GM23338 (cell line): ENCODE data around the gene REELD1. TPM values are rescaled to one million over a fixed set of nuclear protein-coding genes. Genes with fewer than 3 reads are reported as not detected.

ENCODE experiments used
- ATAC-seq: fragments of 200-7000 bp; cut with Tn5 transposase; 3 replicates; pipeline ENCODE4 v1.9.1; 2020
- DNase-seq: peaks from one replicate; pipeline ENCODE4 v3.0.0-alpha.2; 2015; ENCODE audit warnings: low spot score
- H2AFZ ChIP-seq: fragments of 200-600 bp; sonication (generic); 2 replicates; pipeline ENCODE4 v1.8.0; 2016; ENCODE audit warnings: antibody characterized with exemption, mild to moderate bottlenecking, moderate library complexity
- H3F3A ChIP-seq: fragments of 200-600 bp; sonication (generic); replicated peaks from 2 replicates; pipeline ENCODE4 v1.8.0; 2017; ENCODE audit warnings: antibody characterized with exemption, mixed run types, low read depth
- H3K27ac ChIP-seq: fragments of 200-600 bp; sonication (generic); 2 replicates; pipeline ENCODE4 v1.6.1; 2016; ENCODE audit warnings: low read depth
- H3K27me3 ChIP-seq: fragments of 200-600 bp; sonication (generic); 2 replicates; pipeline ENCODE4 v1.8.0; 2016; ENCODE audit warnings: mild to moderate bottlenecking, mixed run types, moderate library complexity; ENCODE audit not compliant: insufficient read depth
- H3K36me3 ChIP-seq: fragments of 200-600 bp; sonication (generic); 2 replicates; pipeline ENCODE4 v1.8.0; 2016; ENCODE audit warnings: mild to moderate bottlenecking; ENCODE audit not compliant: insufficient read depth
- H3K4me1 ChIP-seq: fragments of 200-600 bp; sonication (generic); 2 replicates; pipeline ENCODE4 v1.8.0; 2016; ENCODE audit warnings: mild to moderate bottlenecking, moderate library complexity; ENCODE audit not compliant: insufficient read depth
- H3K4me2 ChIP-seq: fragments of 200-600 bp; sonication (generic); 2 replicates; pipeline ENCODE4 v1.7.1; 2017; ENCODE audit warnings: mixed run types
- H3K4me3 ChIP-seq: fragments of 200-600 bp; sonication (generic); 2 replicates; pipeline ENCODE4 v1.6.1; 2016; ENCODE audit warnings: mixed run types
- H3K79me2 ChIP-seq: fragments of 200-600 bp; sonication (generic); replicated peaks from 2 replicates; pipeline ENCODE4 v1.8.0; 2017; ENCODE audit warnings: mild to moderate bottlenecking; ENCODE audit not compliant: insufficient read depth
- H3K9me2 ChIP-seq: fragments of 200-600 bp; sonication (generic); 2 replicates; pipeline ENCODE4 v1.8.0; 2017; ENCODE audit not compliant: insufficient read depth
- H4K20me1 ChIP-seq: fragments of 200-600 bp; sonication (generic); replicated peaks from 2 replicates; pipeline ENCODE4 v1.8.0; 2017; ENCODE audit warnings: mild to moderate bottlenecking; ENCODE audit not compliant: insufficient read depth
- H3K27ac Mint-ChIP-seq: 2 replicates; pipeline ENCODE4 v1.8.0; 2020; ENCODE audit warnings: inconsistent platforms, mild to moderate bottlenecking, moderate library complexity, mixed read lengths
- H3K27me3 Mint-ChIP-seq: 3 replicates; pipeline ENCODE4 v1.8.0; 2022; ENCODE audit warnings: low read depth, mild to moderate bottlenecking, moderate library complexity, mixed read lengths, inconsistent platforms; ENCODE audit not compliant: insufficient read depth, poor library complexity
- H3K36me3 Mint-ChIP-seq: 3 replicates; pipeline ENCODE4 v1.8.0; 2021; ENCODE audit warnings: low read depth, mild to moderate bottlenecking, inconsistent platforms, moderate library complexity, mixed read lengths
- H3K4me1 Mint-ChIP-seq: 3 replicates; pipeline ENCODE4 v1.8.0; 2020; ENCODE audit warnings: mild to moderate bottlenecking, inconsistent platforms, mixed read lengths
- H3K4me3 Mint-ChIP-seq: 3 replicates; pipeline ENCODE4 v1.8.0; 2021; ENCODE audit warnings: moderate library complexity, mild to moderate bottlenecking, inconsistent platforms, mixed read lengths
- H3K9me3 Mint-ChIP-seq: 3 replicates; pipeline ENCODE4 v1.8.0; 2020; ENCODE audit warnings: moderate library complexity, mild to moderate bottlenecking, inconsistent platforms, mixed read lengths
- CREB1 ChIP-seq: fragments of 250-450 bp; sonication (Bioruptor Pico); IDR thresholded peaks from 2 replicates; pipeline ENCODE4 v1.5.0; 2020; ENCODE audit warnings: low read depth, mild to moderate bottlenecking, moderate library complexity
- EZH2 ChIP-seq: fragments of 200-600 bp; sonication (generic); IDR thresholded peaks from one replicate; pipeline ENCODE4 v1.8.0; 2017; ENCODE audit warnings: antibody characterized with exemption, mild to moderate bottlenecking, low read depth; ENCODE audit not compliant: unreplicated experiment
- EZH2phosphoT487 ChIP-seq: fragments of 200-600 bp; sonication (generic); IDR thresholded peaks from one replicate; pipeline ENCODE4 v1.8.1; 2018; ENCODE audit warnings: antibody characterized with exemption; ENCODE audit not compliant: unreplicated experiment
- JUNB ChIP-seq: IDR thresholded peaks from one replicate; pipeline ENCODE4 v1.6.1; 2016; ENCODE audit warnings: antibody characterized with exemption; ENCODE audit not compliant: unreplicated experiment
- POLR2AphosphoS5 ChIP-seq: IDR thresholded peaks from 2 replicates; pipeline ENCODE4 v1.6.1; 2016; ENCODE audit warnings: antibody characterized with exemption, low read depth
- STAT1 ChIP-seq: IDR thresholded peaks from one replicate; pipeline ENCODE4 v1.6.1; 2016; ENCODE audit warnings: antibody characterized with exemption; ENCODE audit not compliant: unreplicated experiment
- ZNF331 ChIP-seq: fragments of 250-450 bp; sonication (Bioruptor Pico); IDR thresholded peaks from 2 replicates; pipeline ENCODE4 v1.5.0; 2020; ENCODE audit warnings: low read depth, mild to moderate bottlenecking, moderate library complexity
- polyA plus RNA-seq: library from polyadenylated mRNA; unstranded; fragments of >200 nt; fragmentation: Nextera tagmentation; extraction: Ambion mirVana; gene quantifications from 2 replicates; pipeline ENCODE4 v1.2.1, GENCODE V29; 2016
- total RNA-seq: library from RNA; depleted of rRNA; stranded (reverse); fragments of >200 nt; shearing (Covaris generic); gene quantifications from 2 replicates; pipeline ENCODE4 v1.2.3, GENCODE V29; 2014
- TF ChIP-seq, protein P1 (sequence below): IDR thresholded peaks from 2 replicates; pipeline ENCODE4 v1.6.1; 2016; ENCODE audit warnings: antibody characterized with exemption
- TF ChIP-seq, protein P2 (sequence below): fragments of 250-450 bp; sonication (Bioruptor Pico); IDR thresholded peaks from 2 replicates; pipeline ENCODE4 v1.5.0; 2020; ENCODE audit warnings: mild to moderate bottlenecking, moderate library complexity

REELD1 gene
- total and polyA plus RNA-seq, 2 experiments from 2014 or later, result 0.19 TPM; not detected in 1

DNA sequence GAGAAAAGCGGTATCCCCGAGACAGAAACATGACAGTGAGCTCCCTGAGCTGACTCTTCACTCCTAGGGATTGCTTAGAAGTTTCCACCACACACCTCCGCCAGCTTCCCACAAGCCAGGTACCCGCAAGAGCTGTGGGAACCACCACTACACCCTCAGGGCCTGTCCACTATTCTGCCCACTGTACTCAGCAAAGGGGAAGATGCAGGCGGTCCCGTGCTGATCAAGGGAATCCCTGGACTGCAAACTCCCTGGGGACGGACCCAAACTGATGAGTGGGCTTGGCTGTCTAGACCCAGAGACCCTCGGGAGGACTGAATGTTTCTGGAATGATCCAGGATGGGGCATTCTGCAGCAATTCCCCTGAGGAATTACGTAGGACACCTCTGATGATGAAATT is 30.2 kb downstream of the REELD1 start:
- TF ChIP-seq EZH2phosphoT487 (no peak), POLR2AphosphoS5 (no peak), STAT1 (no peak)
- no peaks in the 10 kb centered on the region for H3K9me3 Mint-ChIP-seq
- no peaks in the 10 kb centered on the region for H3K27me3 ChIP-seq
- ATAC-seq (no peak), DNase-seq (no peak)
- peaks cover 2% of the 10 kb centered on the region for H3K27me3 Mint-ChIP-seq
- H3K4me1 ChIP-seq, result no peaks in the 10 kb centered on the region
- H3K79me2 ChIP-seq, result no peaks in the 10 kb centered on the region
- no peaks in the 10 kb centered on the region for H3K9me2 ChIP-seq
- H3K27ac Mint-ChIP-seq, result no peak overlapping the region
- no peak overlapping the region for H3K4me3 Mint-ChIP-seq
- no peak overlapping the region for H3K4me2 ChIP-seq
- H3K36me3 Mint-ChIP-seq, result no peaks in the 10 kb centered on the region
- H3F3A ChIP-seq, result no peaks in the 10 kb centered on the region
- no peak overlapping the region for H2AFZ ChIP-seq
- H4K20me1 ChIP-seq, result no peaks in the 10 kb centered on the region
- H3K4me1 Mint-ChIP-seq, result peaks cover 4% of the 10 kb centered on the region
- H3K4me3 ChIP-seq, result no peak overlapping the region
- no peak overlapping the region for H3K27ac ChIP-seq
- H3K36me3 ChIP-seq, result no peaks in the 10 kb centered on the region

DNA sequence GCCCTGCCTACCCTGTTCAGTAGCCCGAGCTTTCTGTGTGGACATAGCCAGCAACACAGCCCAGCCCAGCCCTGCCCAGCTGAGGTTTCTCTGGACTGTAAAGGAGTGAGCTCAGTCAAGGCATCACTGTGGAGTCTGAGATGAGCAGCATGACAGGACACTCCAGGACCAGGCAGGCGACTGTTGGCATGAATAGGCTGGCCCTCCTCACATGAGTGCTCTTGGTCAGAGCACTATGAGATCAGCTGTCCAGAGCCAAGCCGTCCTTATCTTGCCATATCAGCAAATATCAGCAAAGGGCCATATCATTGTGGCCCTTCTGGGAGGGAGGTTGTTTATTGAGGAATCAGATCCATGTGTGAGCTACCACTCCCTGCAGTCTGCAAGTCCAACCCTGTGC is 30.9 kb downstream of the REELD1 start:
- no peak for DNase-seq
- no peaks in the 10 kb centered on the region for H3K9me3 Mint-ChIP-seq
- Histone ChIP-seq H3K4me1 (no peaks in the 10 kb centered on the region), H3K4me3 (no peak overlapping the region), H3K79me2 (no peaks in the 10 kb centered on the region), H3K27me3 (no peaks in the 10 kb centered on the region), H3F3A (no peaks in the 10 kb centered on the region), H4K20me1 (no peaks in the 10 kb centered on the region), H3K9me2 (no peaks in the 10 kb centered on the region), H3K4me2 (no peak overlapping the region), H3K36me3 (no peaks in the 10 kb centered on the region), H3K27ac (no peak overlapping the region), H2AFZ (no peak overlapping the region)
- H3K4me3 Mint-ChIP-seq, result no peak overlapping the region
- H3K4me1 Mint-ChIP-seq, result peaks cover 4% of the 10 kb centered on the region
- ATAC-seq, result no peak
- peaks cover 2% of the 10 kb centered on the region for H3K27me3 Mint-ChIP-seq
- no peak overlapping the region for H3K27ac Mint-ChIP-seq
- no peak for TF ChIP-seq JUNB
- no peak for TF ChIP-seq POLR2AphosphoS5
- TF ChIP-seq, protein P1, sequence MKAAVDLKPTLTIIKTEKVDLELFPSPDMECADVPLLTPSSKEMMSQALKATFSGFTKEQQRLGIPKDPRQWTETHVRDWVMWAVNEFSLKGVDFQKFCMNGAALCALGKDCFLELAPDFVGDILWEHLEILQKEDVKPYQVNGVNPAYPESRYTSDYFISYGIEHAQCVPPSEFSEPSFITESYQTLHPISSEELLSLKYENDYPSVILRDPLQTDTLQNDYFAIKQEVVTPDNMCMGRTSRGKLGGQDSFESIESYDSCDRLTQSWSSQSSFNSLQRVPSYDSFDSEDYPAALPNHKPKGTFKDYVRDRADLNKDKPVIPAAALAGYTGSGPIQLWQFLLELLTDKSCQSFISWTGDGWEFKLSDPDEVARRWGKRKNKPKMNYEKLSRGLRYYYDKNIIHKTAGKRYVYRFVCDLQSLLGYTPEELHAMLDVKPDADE, result no peak
- no peak for TF ChIP-seq CREB1
- no peak for TF ChIP-seq EZH2
- TF ChIP-seq ZNF331 (CRISPR knock-in tag), result no peak
- TF ChIP-seq STAT1, result no peak
- no peaks in the 10 kb centered on the region for H3K36me3 Mint-ChIP-seq

DNA sequence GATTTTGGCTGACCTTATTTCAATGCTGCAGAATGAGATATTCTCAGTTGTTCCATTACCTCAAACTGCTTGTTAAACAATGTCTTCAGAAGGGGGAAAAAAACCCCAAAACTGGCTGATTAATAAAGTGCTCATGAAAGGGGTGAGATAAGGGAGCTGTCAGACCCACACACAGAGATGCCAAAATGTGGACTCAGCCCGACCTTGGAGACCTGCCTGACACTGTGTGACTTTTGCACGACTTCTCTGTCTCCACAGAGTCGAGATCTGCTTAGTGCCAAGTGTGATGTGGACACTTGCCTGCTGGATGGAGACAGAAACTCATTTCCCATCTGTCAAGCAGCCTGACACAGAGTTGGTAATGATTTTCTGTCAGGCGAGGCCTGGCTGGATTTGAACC is 31.5 kb downstream of the REELD1 start:
- H3K27me3 ChIP-seq, result no peaks in the 10 kb centered on the region
- H3K36me3 Mint-ChIP-seq, result no peaks in the 10 kb centered on the region
- no peak for ATAC-seq
- no peaks in the 10 kb centered on the region for H3K9me2 ChIP-seq
- H3K4me3 ChIP-seq, result no peak overlapping the region
- no peaks in the 10 kb centered on the region for H3F3A ChIP-seq
- no peaks in the 10 kb centered on the region for H3K4me1 ChIP-seq
- no peaks in the 10 kb centered on the region for H3K36me3 ChIP-seq
- H3K4me2 ChIP-seq, result no peak overlapping the region
- no peaks in the 10 kb centered on the region for H4K20me1 ChIP-seq
- no peak overlapping the region for H3K27ac Mint-ChIP-seq
- no peak overlapping the region for H3K27ac ChIP-seq
- no peak overlapping the region for H2AFZ ChIP-seq
- H3K9me3 Mint-ChIP-seq, result no peaks in the 10 kb centered on the region
- DNase-seq, result no peak
- peaks cover 2% of the 10 kb centered on the region for H3K27me3 Mint-ChIP-seq
- peaks cover 4% of the 10 kb centered on the region for H3K4me1 Mint-ChIP-seq
- no peaks in the 10 kb centered on the region for H3K79me2 ChIP-seq
- no peak overlapping the region for H3K4me3 Mint-ChIP-seq
- TF ChIP-seq POLR2AphosphoS5, result no peak
- no peak for TF ChIP-seq JUNB
- TF ChIP-seq EZH2phosphoT487, result no peak
- TF ChIP-seq, protein P1, result no peak
- no peak for TF ChIP-seq STAT1
- TF ChIP-seq, protein P2, sequence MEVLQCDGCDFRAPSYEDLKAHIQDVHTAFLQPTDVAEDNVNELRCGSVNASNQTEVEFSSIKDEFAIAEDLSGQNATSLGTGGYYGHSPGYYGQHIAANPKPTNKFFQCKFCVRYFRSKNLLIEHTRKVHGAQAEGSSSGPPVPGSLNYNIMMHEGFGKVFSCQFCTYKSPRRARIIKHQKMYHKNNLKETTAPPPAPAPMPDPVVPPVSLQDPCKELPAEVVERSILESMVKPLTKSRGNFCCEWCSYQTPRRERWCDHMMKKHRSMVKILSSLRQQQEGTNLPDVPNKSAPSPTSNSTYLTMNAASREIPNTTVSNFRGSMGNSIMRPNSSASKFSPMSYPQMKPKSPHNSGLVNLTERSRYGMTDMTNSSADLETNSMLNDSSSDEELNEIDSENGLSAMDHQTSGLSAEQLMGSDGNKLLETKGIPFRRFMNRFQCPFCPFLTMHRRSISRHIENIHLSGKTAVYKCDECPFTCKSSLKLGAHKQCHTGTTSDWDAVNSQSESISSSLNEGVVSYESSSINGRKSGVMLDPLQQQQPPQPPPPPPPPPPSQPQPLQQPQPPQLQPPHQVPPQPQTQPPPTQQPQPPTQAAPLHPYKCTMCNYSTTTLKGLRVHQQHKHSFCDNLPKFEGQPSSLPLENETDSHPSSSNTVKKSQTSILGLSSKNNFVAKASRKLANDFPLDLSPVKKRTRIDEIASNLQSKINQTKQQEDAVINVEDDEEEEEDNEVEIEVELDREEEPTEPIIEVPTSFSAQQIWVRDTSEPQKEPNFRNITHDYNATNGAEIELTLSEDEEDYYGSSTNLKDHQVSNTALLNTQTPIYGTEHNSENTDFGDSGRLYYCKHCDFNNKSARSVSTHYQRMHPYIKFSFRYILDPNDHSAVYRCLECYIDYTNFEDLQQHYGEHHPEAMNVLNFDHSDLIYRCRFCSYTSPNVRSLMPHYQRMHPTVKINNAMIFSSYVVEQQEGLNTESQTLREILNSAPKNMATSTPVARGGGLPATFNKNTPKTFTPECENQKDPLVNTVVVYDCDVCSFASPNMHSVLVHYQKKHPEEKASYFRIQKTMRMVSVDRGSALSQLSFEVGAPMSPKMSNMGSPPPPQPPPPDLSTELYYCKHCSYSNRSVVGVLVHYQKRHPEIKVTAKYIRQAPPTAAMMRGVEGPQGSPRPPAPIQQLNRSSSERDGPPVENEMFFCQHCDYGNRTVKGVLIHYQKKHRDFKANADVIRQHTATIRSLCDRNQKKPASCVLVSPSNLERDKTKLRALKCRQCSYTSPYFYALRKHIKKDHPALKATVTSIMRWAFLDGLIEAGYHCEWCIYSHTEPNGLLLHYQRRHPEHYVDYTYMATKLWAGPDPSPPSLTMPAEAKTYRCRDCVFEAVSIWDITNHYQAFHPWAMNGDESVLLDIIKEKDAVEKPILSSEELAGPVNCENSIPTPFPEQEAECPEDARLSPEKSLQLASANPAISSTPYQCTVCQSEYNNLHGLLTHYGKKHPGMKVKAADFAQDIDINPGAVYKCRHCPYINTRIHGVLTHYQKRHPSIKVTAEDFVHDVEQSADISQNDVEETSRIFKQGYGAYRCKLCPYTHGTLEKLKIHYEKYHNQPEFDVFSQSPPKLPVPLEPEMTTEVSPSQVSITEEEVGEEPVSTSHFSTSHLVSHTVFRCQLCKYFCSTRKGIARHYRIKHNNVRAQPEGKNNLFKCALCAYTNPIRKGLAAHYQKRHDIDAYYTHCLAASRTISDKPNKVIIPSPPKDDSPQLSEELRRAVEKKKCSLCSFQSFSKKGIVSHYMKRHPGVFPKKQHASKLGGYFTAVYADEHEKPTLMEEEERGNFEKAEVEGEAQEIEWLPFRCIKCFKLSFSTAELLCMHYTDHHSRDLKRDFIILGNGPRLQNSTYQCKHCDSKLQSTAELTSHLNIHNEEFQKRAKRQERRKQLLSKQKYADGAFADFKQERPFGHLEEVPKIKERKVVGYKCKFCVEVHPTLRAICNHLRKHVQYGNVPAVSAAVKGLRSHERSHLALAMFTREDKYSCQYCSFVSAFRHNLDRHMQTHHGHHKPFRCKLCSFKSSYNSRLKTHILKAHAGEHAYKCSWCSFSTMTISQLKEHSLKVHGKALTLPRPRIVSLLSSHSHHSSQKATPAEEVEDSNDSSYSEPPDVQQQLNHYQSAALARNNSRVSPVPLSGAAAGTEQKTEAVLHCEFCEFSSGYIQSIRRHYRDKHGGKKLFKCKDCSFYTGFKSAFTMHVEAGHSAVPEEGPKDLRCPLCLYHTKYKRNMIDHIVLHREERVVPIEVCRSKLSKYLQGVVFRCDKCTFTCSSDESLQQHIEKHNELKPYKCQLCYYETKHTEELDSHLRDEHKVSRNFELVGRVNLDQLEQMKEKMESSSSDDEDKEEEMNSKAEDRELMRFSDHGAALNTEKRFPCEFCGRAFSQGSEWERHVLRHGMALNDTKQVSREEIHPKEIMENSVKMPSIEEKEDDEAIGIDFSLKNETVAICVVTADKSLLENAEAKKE (CRISPR knock-in tag), result no peak
